Adipocyte (in vitro differentiated cells): ENCODE data around the gene CACNA1A.

Source experiments
- DNase-seq: peaks from one replicate; pipeline ENCODE4 v3.0.0-alpha.2; 2015; ENCODE audit warnings: low read depth
- H3K27me3 ChIP-seq: replicated peaks from 2 replicates; pipeline ENCODE4 v1.7.0; 2013; ENCODE audit warnings: mild to moderate bottlenecking, low read length, moderate library complexity; ENCODE audit not compliant: control insufficient read depth, insufficient read depth
- H3K36me3 ChIP-seq: 2 replicates; pipeline ENCODE4 v1.7.0; 2013; ENCODE audit warnings: low read length, mild to moderate bottlenecking, moderate library complexity; ENCODE audit not compliant: control insufficient read depth, insufficient read depth, severe bottlenecking
- H3K4me1 ChIP-seq: 2 replicates; pipeline ENCODE4 v1.7.0; 2013; ENCODE audit warnings: mild to moderate bottlenecking, low read length, moderate library complexity; ENCODE audit not compliant: control insufficient read depth, insufficient read depth
- H3K4me3 ChIP-seq: 2 replicates; pipeline ENCODE4 v1.7.0; 2013; ENCODE audit warnings: mild to moderate bottlenecking, low read length, moderate library complexity
- H3K9ac ChIP-seq: 2 replicates; pipeline ENCODE4 v1.7.0; 2013; ENCODE audit warnings: mild to moderate bottlenecking, low read length, moderate library complexity
- H3K9me3 ChIP-seq: 2 replicates; pipeline ENCODE4 v1.7.0; 2013; ENCODE audit warnings: mild to moderate bottlenecking, low read length, moderate library complexity; ENCODE audit not compliant: control insufficient read depth

The CACNA1A gene

GRCh38 chr19:13334801-13335481 is 171.3 kb downstream of the CACNA1A start:
- no peak overlapping the region for H3K4me3 ChIP-seq
- no peak for DNase-seq
- H3K9ac ChIP-seq = no peak overlapping the region
- no peaks in the 10 kb centered on the region for H3K27me3 ChIP-seq
- peaks cover 3% of the 10 kb centered on the region for H3K36me3 ChIP-seq
- no peaks in the 10 kb centered on the region for H3K4me1 ChIP-seq
- peaks cover 16% of the 10 kb centered on the region for H3K9me3 ChIP-seq

GRCh38 chr19:13330285-13330684 is 176.0 kb downstream of the CACNA1A start:
- Histone ChIP-seq H3K9me3 (peaks cover 2% of the 10 kb centered on the region), H3K4me1 (no peaks in the 10 kb centered on the region), H3K4me3 (no peak overlapping the region), H3K27me3 (no peaks in the 10 kb centered on the region), H3K36me3 (peaks cover 3% of the 10 kb centered on the region), H3K9ac (no peak overlapping the region)
- DNase-seq = no peak

- Histone ChIP-seq H3K4me3 (no peak overlapping the region), H3K27me3 (no peaks in the 10 kb centered on the region), H3K9me3 (peaks cover 2% of the 10 kb centered on the region), H3K9ac (no peak overlapping the region), H3K36me3 (peaks cover 3% of the 10 kb centered on the region), H3K4me1 (no peaks in the 10 kb centered on the region)
- no peak for DNase-seq
Observed at GRCh38 chr19:13329766-13330165, 176.5 kb downstream of the CACNA1A start.

GRCh38 chr19:13328241-13328640 is 178.0 kb downstream of the CACNA1A start:
- Histone ChIP-seq H3K9me3 (peaks cover 5% of the 10 kb centered on the region), H3K4me3 (no peak overlapping the region), H3K36me3 (no peaks in the 10 kb centered on the region), H3K4me1 (no peaks in the 10 kb centered on the region), H3K9ac (no peak overlapping the region), H3K27me3 (no peaks in the 10 kb centered on the region)
- DNase-seq = no peak

- Histone ChIP-seq H3K9me3 (peaks cover 15% of the 10 kb centered on the region), H3K9ac (no peak overlapping the region), H3K36me3 (peaks cover 14% of the 10 kb centered on the region), H3K27me3 (no peaks in the 10 kb centered on the region), H3K4me3 (no peak overlapping the region), H3K4me1 (no peaks in the 10 kb centered on the region)
- no peak for DNase-seq
Observed at GRCh38 chr19:13319526-13319925, 186.8 kb downstream of the CACNA1A start.

GRCh38 chr19:13318190-13318589 is 188.1 kb downstream of the CACNA1A start:
- Histone ChIP-seq H3K27me3 (no peaks in the 10 kb centered on the region), H3K36me3 (peaks cover 22% of the 10 kb centered on the region), H3K9me3 (peaks cover 17% of the 10 kb centered on the region), H3K9ac (no peak overlapping the region), H3K4me1 (no peaks in the 10 kb centered on the region), H3K4me3 (no peak overlapping the region)
- DNase-seq = no peak

GRCh38 chr19:13315495-13315894 is 190.8 kb downstream of the CACNA1A start:
- H3K4me1 ChIP-seq = no peaks in the 10 kb centered on the region
- H3K9me3 ChIP-seq = peaks cover 10% of the 10 kb centered on the region
- no peak overlapping the region for H3K9ac ChIP-seq
- H3K36me3 ChIP-seq = peaks cover 28% of the 10 kb centered on the region
- no peak for DNase-seq
- H3K4me3 ChIP-seq = no peak overlapping the region
- no peaks in the 10 kb centered on the region for H3K27me3 ChIP-seq

- DNase-seq = no peak
- H3K9me3 ChIP-seq = peaks cover 10% of the 10 kb centered on the region
- H3K4me1 ChIP-seq = no peaks in the 10 kb centered on the region
- H3K36me3 ChIP-seq = peaks cover 28% of the 10 kb centered on the region
- no peak overlapping the region for H3K9ac ChIP-seq
- no peak overlapping the region for H3K4me3 ChIP-seq
- no peaks in the 10 kb centered on the region for H3K27me3 ChIP-seq
Observed at GRCh38 chr19:13314761-13315160, 191.5 kb downstream of the CACNA1A start.

GRCh38 chr19:13313875-13314274 is 192.4 kb downstream of the CACNA1A start:
- no peak for DNase-seq
- H3K4me3 ChIP-seq = no peak overlapping the region
- H3K9ac ChIP-seq = no peak overlapping the region
- H3K9me3 ChIP-seq = peaks cover 10% of the 10 kb centered on the region
- no peaks in the 10 kb centered on the region for H3K27me3 ChIP-seq
- H3K4me1 ChIP-seq = no peaks in the 10 kb centered on the region
- peaks cover 28% of the 10 kb centered on the region for H3K36me3 ChIP-seq

- no peak for DNase-seq
Observed at GRCh38 chr19:13309864-13310263, 196.4 kb downstream of the CACNA1A start.

GRCh38 chr19:13303381-13304129 is 202.7 kb downstream of the CACNA1A start:
- Histone ChIP-seq H3K36me3 (peaks cover 8% of the 10 kb centered on the region), H3K4me1 (peaks cover 7% of the 10 kb centered on the region), H3K4me3 (no peak overlapping the region), H3K9me3 (no peaks in the 10 kb centered on the region), H3K9ac (no peak overlapping the region), H3K27me3 (no peaks in the 10 kb centered on the region)
- no peak for DNase-seq

More at GRCh38 chr19:13309864-13310263, 196.4 kb downstream of the CACNA1A start:
- peaks cover 26% of the 10 kb centered on the region for H3K36me3 ChIP-seq
- H3K27me3 ChIP-seq = no peaks in the 10 kb centered on the region
- no peak overlapping the region for H3K9ac ChIP-seq
- no peaks in the 10 kb centered on the region for H3K4me1 ChIP-seq
- H3K9me3 ChIP-seq = peaks cover 5% of the 10 kb centered on the region
- H3K4me3 ChIP-seq = no peak overlapping the region
